Liver (tissue), 9 donors: ENCODE data around the gene CDS1. TPM values are rescaled to one million over a fixed set of nuclear protein-coding genes. Genes with fewer than 3 reads are reported as not detected.

ENCODE experiments used
- DNase-seq: peaks from one replicate; pipeline ENCODE4 v3.0.0-alpha.2; 2017; ENCODE audit warnings: low spot score
- H3K27ac ChIP-seq, 2 donors: one replicate each; pipeline ENCODE4 v1.7.0; 2013; ENCODE audit warnings: inconsistent platforms in 2 of 2, low read length in 2 of 2, control low read depth in 1 of 2, low read depth in 1 of 2, mild to moderate bottlenecking in 1 of 2
- H3K27me3 ChIP-seq, 4 donors: one replicate each; pipeline versions ENCODE4 v1.6.1 to v1.7.0; 2013; ENCODE audit warnings: low read length in 3 of 4, inconsistent platforms in 1 of 4, mild to moderate bottlenecking in 1 of 4, moderate library complexity in 1 of 4; ENCODE audit not compliant: control insufficient read depth in 4 of 4, insufficient read depth in 4 of 4
- H3K36me3 ChIP-seq, 4 donors: one replicate each; pipeline versions ENCODE4 v1.6.1 to v1.7.0; 2013; ENCODE audit warnings: low read length in 3 of 4, mild to moderate bottlenecking in 3 of 4, low read depth in 1 of 4, moderate library complexity in 1 of 4; ENCODE audit not compliant: control insufficient read depth in 4 of 4, insufficient read depth in 3 of 4
- H3K4me1 ChIP-seq, 4 donors: one replicate each; pipeline versions ENCODE4 v1.6.1 to v1.7.0; 2013; ENCODE audit warnings: low read length in 3 of 4, mild to moderate bottlenecking in 3 of 4, moderate library complexity in 1 of 4; ENCODE audit not compliant: control insufficient read depth in 4 of 4, insufficient read depth in 4 of 4
- H3K4me3 ChIP-seq, 3 donors: one replicate each; pipeline versions ENCODE4 v1.6.1 to v1.7.0; 2013; ENCODE audit warnings: low read length in 3 of 3, control low read depth in 1 of 3, low read depth in 1 of 3, mild to moderate bottlenecking in 1 of 3
- H3K9ac ChIP-seq, 2 donors: one replicate each; pipeline ENCODE4 v1.7.0; 2013; ENCODE audit warnings: low read length in 2 of 2, mild to moderate bottlenecking in 2 of 2, moderate library complexity in 2 of 2, control low read depth in 1 of 2, low read depth in 1 of 2
- H3K9me3 ChIP-seq, 4 donors: one replicate each; pipeline versions ENCODE4 v1.6.1 to v1.7.0; 2013; ENCODE audit warnings: low read length in 3 of 4; ENCODE audit not compliant: control insufficient read depth in 4 of 4
- ATF3 ChIP-seq: IDR thresholded peaks from 2 replicates; pipeline ENCODE4 v1.6.1; 2016; ENCODE audit warnings: antibody characterized with exemption
- FOXA1 ChIP-seq: IDR thresholded peaks from 2 replicates; pipeline ENCODE4 v1.6.1; 2016; ENCODE audit warnings: antibody characterized with exemption
- FOXA2 ChIP-seq: IDR thresholded peaks from 2 replicates; pipeline ENCODE4 v1.6.1; 2016; ENCODE audit warnings: antibody characterized with exemption
- HNF4A ChIP-seq, 2 donors: conservative IDR thresholded peaks; 2 replicates each; pipeline ENCODE4 v1.6.1; 2016; ENCODE audit warnings: antibody characterized with exemption in 2 of 2, mild to moderate bottlenecking in 2 of 2
- HNF4G ChIP-seq: IDR thresholded peaks from 2 replicates; pipeline ENCODE4 v1.6.1; 2016; ENCODE audit warnings: antibody characterized with exemption
- JUND ChIP-seq, 2 donors: IDR thresholded peaks; 2 replicates each; pipeline ENCODE4 v1.6.1; 2016; ENCODE audit warnings: antibody characterized with exemption in 2 of 2
- MAX ChIP-seq: IDR thresholded peaks from 2 replicates; pipeline ENCODE4 v1.6.1; 2016; ENCODE audit warnings: antibody characterized with exemption
- NR2F2 ChIP-seq: IDR thresholded peaks from 2 replicates; pipeline ENCODE4 v1.6.1; 2016; ENCODE audit warnings: antibody characterized with exemption
- RAD21 ChIP-seq, 2 donors: IDR thresholded peaks; 2 replicates each; pipeline ENCODE4 v1.6.1; 2016; ENCODE audit warnings: antibody characterized with exemption in 2 of 2, mild to moderate bottlenecking in 2 of 2
- REST ChIP-seq: IDR thresholded peaks from 2 replicates; pipeline ENCODE4 v1.6.1; 2016; ENCODE audit warnings: antibody characterized with exemption, mild to moderate bottlenecking
- RXRA ChIP-seq, 2 donors: IDR thresholded peaks; 2 replicates each; pipeline ENCODE4 v1.6.1; 2017 to 2018; ENCODE audit warnings: antibody characterized with exemption in 2 of 2, mild to moderate bottlenecking in 1 of 2
- SP1 ChIP-seq: IDR thresholded peaks from 2 replicates; pipeline ENCODE4 v1.6.1; 2018; ENCODE audit warnings: antibody characterized with exemption, mild to moderate bottlenecking
- TAF1 ChIP-seq: conservative IDR thresholded peaks from 2 replicates; pipeline ENCODE4 v1.6.1; 2016; ENCODE audit warnings: antibody characterized with exemption, mild to moderate bottlenecking
- YY1 ChIP-seq: IDR thresholded peaks from 2 replicates; pipeline ENCODE4 v1.6.1; 2016; ENCODE audit warnings: antibody characterized with exemption, mild to moderate bottlenecking
- ZBTB33 ChIP-seq: IDR thresholded peaks from 2 replicates; pipeline ENCODE4 v1.6.1; 2016; ENCODE audit warnings: antibody characterized with exemption
- WGBS: extraction: QIAGEN DNeasy Blood & Tissue Kit; methylation state at CpG from one replicate; pipeline ENCODE4 v1.1.7; 2013; 5-methylcytosine and 5-hydroxymethylcytosine counted together
- polyA plus RNA-seq, 2 donors: library from polyadenylated mRNA; stranded (reverse) in 1 of 2; unstranded in 1 of 2; fragments of 200-250 nt in 1 of 2; fragments of >200 nt in 1 of 2; fragmentation: Nextera tagmentation in 1 of 2; extraction: Ambion mirVana in 1 of 2; gene quantifications; one replicate each; pipeline versions ENCODE4 v1.2.1 to v1.2.3, GENCODE V29; 2013 to 2015
- total RNA-seq, 2 donors: library from RNA; depleted of rRNA; stranded (reverse); fragments of >200 nt; gene quantifications; one replicate each; pipeline ENCODE4 v1.2.3, GENCODE V29; 2014
- donor health status: healthy.
- donor health status: healthy.
- donor health status: healthy.
- donor health status: healthy.
- donor health status: healthy.

CDS1 gene
- total and polyA plus RNA-seq, 4 donors, result 0.56 to 3.6 (median 0.78) TPM

- TF ChIP-seq NR2F2 (no peak), HNF4A (conservative IDR thresholded peaks at IDR 0.05) (no peak), FOXA2 (no peak), RAD21 (IDR thresholded peaks at IDR 0.05) (no peak), YY1 (no peak), ATF3 (no peak), HNF4G (no peak), ZBTB33 (no peak)
- Histone ChIP-seq H3K9ac (no peak overlapping the region), H3K4me3 (no peak overlapping the region), H3K4me1 (no peaks in the 10 kb centered on the region), H3K27ac (no peak overlapping the region), H3K36me3 (peaks cover 3 to 32% (median 27%) of the 10 kb centered on the region in 4 donors), H3K9me3 (no peaks in the 10 kb centered on the region), H3K27me3 (no peaks in the 10 kb centered on the region)
- no peak for DNase-seq
Observed at GRCh38 chr4:84689197-84689596, 106.3 kb downstream of the CDS1 start.

- WGBS, result 97% methylated on average over 7 of the region's 7 CpGs
- TF ChIP-seq RAD21 (IDR thresholded peaks at IDR 0.05), result no peak
- no peak for TF ChIP-seq HNF4A (conservative IDR thresholded peaks at IDR 0.05)
- no peak for TF ChIP-seq ATF3
Observed at GRCh38 chr4:84690481-84690880, 107.6 kb downstream of the CDS1 start.

GRCh38 chr4:84691170-84691691 is 108.3 kb downstream of the CDS1 start:
- TF ChIP-seq MAX (no peak), RAD21 (IDR thresholded peaks at IDR 0.05) (no peak), ATF3 (no peak), JUND (IDR thresholded peaks at IDR 0.05) (no peak)
- no peaks in the 10 kb centered on the region for H3K9me3 ChIP-seq
- no peak overlapping the region for H3K9ac ChIP-seq
- H3K27ac ChIP-seq, result no peak overlapping the region
- DNase-seq, result no peak
- H3K4me1 ChIP-seq, result no peaks in the 10 kb centered on the region
- H3K27me3 ChIP-seq, result no peaks in the 10 kb centered on the region
- H3K36me3 ChIP-seq, result peaks cover 5 to 44% (median 38%) of the 10 kb centered on the region in 4 donors
- 81% methylated on average over 1 of the region's 1 CpG for WGBS
- H3K4me3 ChIP-seq, result no peak overlapping the region

More at GRCh38 chr4:84690481-84690880, 107.6 kb downstream of the CDS1 start:
- Histone ChIP-seq H3K27ac (no peak overlapping the region), H3K4me1 (no peaks in the 10 kb centered on the region), H3K9ac (no peak overlapping the region), H3K9me3 (no peaks in the 10 kb centered on the region), H3K27me3 (no peaks in the 10 kb centered on the region), H3K36me3 (peaks cover 4 to 38% (median 35%) of the 10 kb centered on the region in 4 donors), H3K4me3 (no peak overlapping the region)
- no peak for DNase-seq

- no peak overlapping the region for H3K9ac ChIP-seq
- H3K36me3 ChIP-seq, result peaks cover 5 to 44% (median 34%) of the 10 kb centered on the region in 4 donors
- no peaks in the 10 kb centered on the region for H3K9me3 ChIP-seq
- WGBS, result 86% methylated on average over 1 of the region's 1 CpG
- no peak overlapping the region for H3K27ac ChIP-seq
- no peak for DNase-seq
- H3K4me1 ChIP-seq, result no peaks in the 10 kb centered on the region
- no peak overlapping the region for H3K4me3 ChIP-seq
- H3K27me3 ChIP-seq, result no peaks in the 10 kb centered on the region
- TF ChIP-seq MAX (no peak), SP1 (no peak), HNF4A (conservative IDR thresholded peaks at IDR 0.05) (no peak), ATF3 (no peak), RAD21 (IDR thresholded peaks at IDR 0.05) (no peak), RXRA (IDR thresholded peaks at IDR 0.05) (no peak), REST (no peak), FOXA1 (no peak), TAF1 (no peak), JUND (IDR thresholded peaks at IDR 0.05) (no peak)
Observed at GRCh38 chr4:84691800-84692199, 108.9 kb downstream of the CDS1 start.
